DMS79 treated with DMSO at 0.1 percent for 48 hours (cell line): Measurements from ENCODE around the gene DLGAP4.

ENCODE experiments used
- DNase-seq: peaks from one replicate; lab custom pipeline; 2025; lab: John Stamatoyannopoulos, UW

Gene DLGAP4

GRCh38 chr20:36353740-36354139 lies 47.6 kb downstream of the DLGAP4 start:
- DNase-seq = no peak

- DNase-seq = no peak
Observed at GRCh38 chr20:36355469-36356171, 49.5 kb downstream of the DLGAP4 start.

DNA sequence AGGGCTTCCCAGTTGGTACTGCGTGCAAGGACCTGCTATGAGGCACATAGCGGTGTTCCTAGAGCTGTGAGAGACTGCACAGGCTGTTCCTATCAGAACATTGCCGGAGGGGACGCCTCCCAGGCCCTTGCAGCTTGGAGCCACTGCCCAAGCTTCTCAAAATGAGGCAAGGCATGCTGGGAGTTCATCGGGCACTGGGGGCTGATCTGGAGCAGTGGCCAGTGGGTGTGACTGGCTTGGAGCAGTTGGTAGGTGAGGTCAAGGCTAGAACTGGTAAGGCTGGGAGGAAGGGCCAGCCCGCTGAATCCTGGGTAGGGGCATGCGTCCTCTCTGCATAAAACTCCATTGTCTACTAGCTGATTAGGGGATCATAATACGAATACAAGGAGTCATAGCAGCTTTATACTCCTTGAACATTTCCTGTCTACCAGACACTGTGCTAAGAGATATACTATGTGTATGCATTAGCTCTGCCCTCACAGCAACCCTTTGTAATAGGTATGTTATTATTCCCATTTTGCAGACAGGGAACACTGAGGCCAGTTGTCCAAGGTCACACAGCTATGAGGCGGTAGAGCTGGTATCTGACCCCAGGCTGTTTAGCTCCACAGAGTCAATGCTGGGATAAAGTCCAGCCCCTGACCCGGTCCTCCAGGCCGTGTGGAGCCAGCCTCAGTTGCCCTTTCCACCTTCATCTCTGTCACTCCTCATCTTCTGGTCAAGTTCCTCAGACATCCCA lies 53.7 kb downstream of the DLGAP4 start:
- no peak for DNase-seq

DNA sequence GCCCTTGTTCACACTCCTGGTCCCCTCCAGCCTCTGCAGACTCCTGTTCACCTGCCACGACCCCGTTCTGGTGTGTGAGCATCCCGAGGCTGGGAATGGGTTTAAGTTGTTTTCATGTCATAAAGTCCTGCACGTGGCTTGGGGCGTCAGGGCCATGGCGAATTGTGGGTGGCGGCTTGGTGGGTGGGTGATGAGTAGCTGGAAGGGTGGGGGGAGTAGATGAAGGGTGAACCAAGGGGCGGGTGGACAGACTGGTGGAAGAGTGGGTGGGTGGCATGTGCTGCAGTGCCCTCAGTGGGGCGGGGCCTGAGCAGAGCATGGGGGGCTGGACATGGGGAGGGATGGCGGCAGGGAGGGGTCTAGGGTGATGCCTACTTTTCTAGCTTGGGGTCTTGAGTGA lies 54.3 kb downstream of the DLGAP4 start:
- DNase-seq = no peak

GRCh38 chr20:36361406-36361805 lies 55.3 kb downstream of the DLGAP4 start:
- no peak for DNase-seq

- no peak for DNase-seq
Observed at GRCh38 chr20:36362261-36362660, 56.1 kb downstream of the DLGAP4 start.

DNA sequence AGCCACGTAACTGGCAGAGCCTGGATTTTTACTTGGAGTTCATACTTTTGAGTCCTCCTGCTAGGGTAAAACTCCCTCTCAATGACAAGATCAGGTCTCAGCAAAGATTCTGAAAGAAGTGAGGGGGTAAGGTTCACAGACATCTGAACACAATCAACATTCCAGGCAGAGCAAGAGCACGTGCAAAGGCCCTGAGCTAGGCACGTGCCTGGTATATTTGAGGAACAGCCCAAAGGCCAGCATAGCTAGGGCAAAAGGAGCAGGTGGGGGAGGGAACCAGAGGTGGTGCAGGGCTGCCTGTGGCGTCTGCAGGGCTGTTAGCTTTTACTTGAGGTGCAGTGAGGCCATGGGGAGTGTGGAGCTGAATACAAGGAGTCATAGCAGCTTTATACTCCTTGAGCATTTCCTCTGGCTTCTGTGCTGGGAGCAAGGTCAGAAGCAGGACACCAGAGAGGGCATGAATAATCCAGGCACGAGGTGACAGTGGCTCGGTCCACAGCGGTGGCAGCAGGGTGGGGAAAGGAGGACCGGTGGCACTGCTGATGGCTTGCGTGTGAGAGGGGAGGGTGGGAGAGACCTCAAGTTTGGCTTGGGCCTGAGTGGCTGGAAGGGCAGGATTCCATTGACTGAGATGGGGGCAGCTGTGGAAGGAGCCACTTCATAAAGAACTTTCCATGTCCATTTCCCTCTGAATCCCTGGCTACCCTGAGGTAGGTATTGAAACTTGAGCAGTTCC lies 57.0 kb downstream of the DLGAP4 start:
- DNase-seq = no peak

- no peak for DNase-seq
Observed at GRCh38 chr20:36364506-36364905, 58.4 kb downstream of the DLGAP4 start.

GRCh38 chr20:36366623-36367369 lies 60.7 kb downstream of the DLGAP4 start:
- no peak for DNase-seq

GRCh38 chr20:36367370-36367745 lies 61.2 kb downstream of the DLGAP4 start:
- no peak for DNase-seq

- no peak for DNase-seq
Observed at GRCh38 chr20:36367907-36368799, 62.0 kb downstream of the DLGAP4 start.

DNA sequence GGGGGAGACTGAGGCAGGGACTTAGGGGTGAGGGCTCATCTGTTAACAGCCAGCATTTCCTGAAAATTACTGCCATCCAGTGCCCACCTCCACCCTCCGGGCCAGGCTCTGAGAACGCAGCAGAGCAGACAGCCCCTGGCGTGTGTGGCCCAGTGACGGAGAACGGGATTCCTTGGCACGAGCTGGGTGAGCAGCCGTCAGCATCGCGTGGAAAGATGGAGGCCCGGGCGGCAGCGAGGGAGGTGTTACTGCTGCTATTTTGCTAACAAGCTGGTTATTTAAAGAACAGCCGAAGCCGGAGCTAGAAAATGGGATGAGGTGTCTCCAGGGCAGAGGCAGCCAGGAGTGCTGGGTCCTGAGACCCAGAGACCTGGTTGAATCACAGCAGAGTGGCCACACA lies 62.7 kb downstream of the DLGAP4 start:
- no peak for DNase-seq

- no peak for DNase-seq
Observed at GRCh38 chr20:36369739-36370138, 63.6 kb downstream of the DLGAP4 start.

GRCh38 chr20:36370991-36371790 lies 65.1 kb downstream of the DLGAP4 start:
- no peak for DNase-seq

DNA sequence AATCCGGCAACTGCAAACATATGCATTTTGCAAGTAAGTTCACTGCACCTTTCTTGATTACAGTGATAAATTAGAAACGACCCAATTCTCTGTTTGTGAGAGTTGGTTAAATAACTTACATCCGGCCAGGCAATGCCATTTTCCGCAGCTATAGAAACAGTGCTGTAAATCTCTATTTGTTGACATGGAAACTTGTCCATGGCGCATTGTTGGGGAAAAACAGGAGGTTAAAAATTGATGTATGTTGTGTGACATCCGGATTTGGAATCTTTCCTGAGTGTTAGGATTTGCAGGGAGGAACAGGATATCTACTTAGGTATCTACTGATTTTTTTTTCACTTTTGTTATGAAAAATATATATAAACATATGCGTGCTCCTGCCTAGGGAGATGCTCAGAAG lies 66.5 kb downstream of the DLGAP4 start:
- no peak for DNase-seq

DNA sequence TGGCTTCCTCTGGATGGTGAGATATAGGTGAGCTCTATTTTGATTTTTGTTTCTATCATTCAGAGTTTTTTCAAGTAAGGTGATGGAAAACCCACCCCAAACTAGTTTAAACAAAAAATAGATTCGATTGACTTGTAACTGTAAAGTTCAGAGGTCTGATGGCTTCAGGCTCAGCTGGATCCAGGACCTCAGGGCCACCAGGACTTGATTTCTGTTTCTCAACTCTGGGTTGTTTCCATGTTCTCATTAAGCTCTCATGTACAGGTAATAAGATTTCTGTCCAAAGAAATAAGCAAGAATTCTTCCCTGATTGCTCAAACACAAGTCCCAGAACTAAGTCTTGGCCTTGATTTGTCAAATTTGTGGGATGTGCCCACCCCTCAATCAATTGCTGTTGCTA lies 67.0 kb downstream of the DLGAP4 start:
- DNase-seq = no peak

DNA sequence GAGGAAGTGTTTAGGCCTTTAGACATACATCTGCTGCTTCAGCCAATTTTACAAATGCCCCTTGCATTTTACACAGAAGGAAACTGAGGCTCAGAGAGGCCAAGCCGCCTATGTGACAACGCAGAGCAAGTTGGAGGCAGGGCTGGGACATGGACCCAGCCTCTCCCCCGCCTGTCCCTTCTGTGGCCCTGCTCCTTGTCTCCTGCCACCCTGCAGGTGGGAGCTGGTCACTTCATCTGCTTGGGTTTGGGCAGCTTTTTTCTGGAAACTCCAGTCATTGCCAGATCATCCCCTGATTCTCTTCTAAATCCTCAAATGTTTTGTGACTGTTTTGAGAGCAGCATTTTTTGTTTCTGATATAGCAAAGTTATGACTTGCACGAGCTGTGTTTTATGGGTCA lies 68.9 kb downstream of the DLGAP4 start:
- DNase-seq = no peak

DNA sequence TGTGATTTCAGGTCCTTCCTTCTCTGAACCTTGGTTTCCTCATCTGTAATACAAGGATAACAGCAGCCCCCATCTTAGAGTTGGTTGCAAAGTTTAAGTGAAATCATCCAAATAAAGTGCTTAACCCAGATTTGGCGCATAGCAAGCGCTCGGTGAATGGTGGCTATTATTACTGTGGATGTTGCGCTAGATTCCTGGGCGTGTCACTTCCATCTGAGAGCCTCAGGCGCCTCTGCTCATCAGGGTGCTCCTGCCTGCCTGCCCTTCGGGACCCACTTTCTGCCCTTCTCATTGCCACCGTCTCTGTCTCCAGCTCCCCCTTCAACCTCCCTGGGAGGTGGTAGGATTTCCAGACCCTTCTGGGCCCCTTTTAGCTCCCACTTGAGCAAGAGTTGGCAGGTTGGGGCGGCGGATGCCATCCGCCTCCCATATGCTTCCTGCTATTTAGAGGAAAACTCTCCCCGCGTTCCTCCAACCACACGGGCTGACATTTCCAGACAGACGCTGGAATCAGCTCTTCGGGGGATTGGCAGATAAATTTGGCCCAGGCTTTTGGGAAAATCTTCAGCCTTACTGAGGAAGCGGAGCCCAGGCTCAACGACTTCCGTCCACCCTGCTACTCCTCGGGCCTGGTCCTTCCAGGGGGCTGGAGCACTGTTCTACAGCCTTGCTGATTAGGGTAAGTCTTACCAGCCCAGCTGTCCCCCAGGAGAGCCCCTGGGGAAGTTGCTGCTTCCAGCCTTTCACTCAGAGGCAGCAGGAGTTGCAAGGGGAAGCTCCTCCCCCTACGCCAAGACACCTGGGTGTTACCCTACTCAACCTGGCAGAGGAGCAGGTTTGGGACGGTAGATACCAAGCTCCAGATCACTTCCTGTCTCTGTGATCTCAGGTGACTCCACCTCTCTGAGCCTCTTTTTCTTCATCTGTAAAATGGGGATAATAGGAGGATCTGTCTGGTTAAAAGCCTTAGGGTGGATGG lies 71.5 kb downstream of the DLGAP4 start:
- no peak for DNase-seq

- DNase-seq = no peak
Observed at GRCh38 chr20:36378686-36379085, 72.5 kb downstream of the DLGAP4 start.
